ENCODE results near the gene RAB11A. TPM values are rescaled to one million over a fixed set of nuclear protein-coding genes. Genes with fewer than 3 reads are reported as not detected.

Gene RAB11A
- total and polyA plus RNA-seq, 9 of the 15 experiments (the other 6 are each of a cell fraction or from before 2014, with no cell fraction given) = 129 to 369 (median 245) TPM

DNA sequence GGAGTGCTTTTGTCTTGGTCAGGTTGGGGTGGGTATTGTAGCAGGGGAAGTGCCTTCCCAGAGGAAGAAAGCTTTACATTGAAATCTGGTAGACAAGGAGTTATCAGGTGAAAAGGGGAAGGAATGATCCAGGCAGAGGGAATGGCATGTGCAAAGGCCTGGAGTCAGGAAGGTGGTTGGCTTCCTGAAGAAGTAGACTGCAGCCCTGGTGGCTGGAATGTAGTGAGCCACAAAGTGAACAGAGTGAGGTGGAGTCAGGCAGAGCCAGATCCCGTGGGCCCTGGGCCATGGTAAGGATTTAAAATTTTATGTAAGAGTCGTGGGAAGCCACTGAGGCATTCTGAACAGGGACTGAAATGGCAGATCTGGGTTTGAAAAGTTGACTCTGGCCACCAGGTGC, 58.3 kb downstream of the RAB11A start:
- TF ChIP-seq TEAD1 (CRISPR knock-in tag; IDR thresholded peaks at IDR 0.05) (peak in 1 of 2 experiments; percentile 97; a peak in 2 of 4 replicates), TEAD4 (IDR thresholded peaks at IDR 0.05; ENCODE audit: low read length) (peak; percentile 76), TEAD4 (CRISPR knock-in tag; IDR thresholded peaks at IDR 0.05; ENCODE audit: borderline replicate concordance) (no peak), MAFF (IDR thresholded peaks at IDR 0.05; ENCODE audit: low read length) (no peak), TEAD2 (tag; IDR thresholded peaks at IDR 0.05) (peak; percentile 83)
- peaks cover 0 to 11% of the 10 kb centered on the region in 2 experiments; a peak in 3 of 5 replicates for H3K4me1 ChIP-seq (replicated peaks in 1 of 2; ENCODE audit: control insufficient read depth in 2 of 2, insufficient read depth in 2 of 2, low read length in 2 of 2)
- no peak overlapping the region for H3K4me2 ChIP-seq (ENCODE audit: insufficient read depth, low read length)
- no peak overlapping the region for H2AFZ ChIP-seq (ENCODE audit: low read depth, low read length)
- BruUV-seq (replicated peaks) = no TSS peak
- no peaks in the 10 kb centered on the region for H3K9me3 ChIP-seq (replicated peaks; ENCODE audit: control insufficient read depth, insufficient read depth, low read depth, low read length)
- peaks cover 0 to 6% of the 10 kb centered on the region in 2 experiments; a peak in 1 of 5 replicates for H3K27me3 ChIP-seq (ENCODE audit: control insufficient read depth in 2 of 2, insufficient read depth in 2 of 2, low read length in 2 of 2)
- H3K36me3 ChIP-seq (ENCODE audit: control insufficient read depth, insufficient read depth, low read length) = no peaks in the 10 kb centered on the region
- H3K79me2 ChIP-seq (ENCODE audit: control insufficient read depth, insufficient read depth, low read length) = no peaks in the 10 kb centered on the region
- no peak overlapping the region for H3K4me3 ChIP-seq
- no peaks in the 10 kb centered on the region for H3K9me1 ChIP-seq (ENCODE audit: control insufficient read depth, insufficient read depth, low read length)
- WGBS (ENCODE audit: insufficient coverage, low coverage, missing lambda C conversion rate) = 5% methylated on average over 2 of the region's 2 CpGs
- DNase-seq (ENCODE audit: extremely low read depth in 1 of 4, low spot score in 3 of 4) = no peak
- in situ Hi-C loops (cut with MboI) (no loop called here), intact Hi-C loops (cut with micrococcal nuclease) (no loop called here)
- H3K9ac ChIP-seq (ENCODE audit: insufficient read depth in 1 of 2, low read depth in 2 of 2, low read length in 2 of 2) = no peak overlapping the region
- FAIRE-seq = no peak
- POLR2A ChIA-PET = interaction anchor here (0.7 kb wide), 1 partner anchor 31 kb away, joined by 3 read pairs; no protein-coding TSS in a partner anchor
- CTCF ChIA-PET (ENCODE audit: low intra/inter-chr PET ratio) = no interaction called here
- H4K20me1 ChIP-seq (replicated peaks; ENCODE audit: control insufficient read depth, insufficient read depth, low read length) = peaks cover 4% of the 10 kb centered on the region; the same call in 1 of the 2 replicates
- no peak for ATAC-seq
- no peak overlapping the region for H3K27ac ChIP-seq (ENCODE audit: extremely low read depth, low read depth, low read length)

DNA sequence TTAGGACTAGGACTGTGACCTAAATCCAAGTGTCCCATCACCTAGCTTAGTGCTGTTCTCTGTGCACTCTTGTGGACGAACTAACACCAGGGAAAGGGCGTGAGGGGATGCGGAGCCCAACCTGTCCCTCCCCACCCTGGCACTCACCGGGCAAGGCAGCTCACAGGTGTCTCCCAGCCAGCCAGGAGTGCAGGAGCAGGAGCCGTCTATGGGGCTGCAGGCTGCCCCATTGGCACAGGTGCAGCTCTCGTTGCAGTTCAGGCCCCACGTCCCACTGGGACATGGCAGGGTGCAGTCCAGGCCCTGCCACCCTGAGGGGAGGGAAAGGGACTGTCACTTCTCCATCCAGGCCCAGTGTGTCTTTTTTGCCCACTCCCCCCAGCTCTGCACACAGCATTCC, 60.3 kb downstream of the RAB11A start:
- ChIA-PET POLR2A (interaction anchor here (0.5 to 1.1 kb wide), 4 partner anchors 25 to 459 kb away, joined by 3 to 4 read pairs (median 3); partner anchors contain the start of genes INTS14 and RAB11A), CTCF (ENCODE audit: low intra/inter-chr PET ratio) (no interaction called here)
- H3K36me3 ChIP-seq (ENCODE audit: control insufficient read depth, insufficient read depth, low read length) = no peaks in the 10 kb centered on the region
- H3K4me3 ChIP-seq = no peak overlapping the region
- no peak overlapping the region for H3K27ac ChIP-seq (ENCODE audit: extremely low read depth, low read depth, low read length)
- TF ChIP-seq EZH2 (IDR thresholded peaks at IDR 0.05; ENCODE audit: borderline replicate concordance, low read depth, low read length) (no peak), GABPB1 (CRISPR knock-in tag; IDR thresholded peaks at IDR 0.05) (no peak), SIN3A (IDR thresholded peaks at IDR 0.05; ENCODE audit: borderline replicate concordance in 2 of 2, control insufficient read depth in 1 of 2, low read depth in 2 of 2, low read length in 2 of 2) (no peak), PCBP2 (IDR thresholded peaks at IDR 0.05; ENCODE audit: low read depth, low read length, poor library complexity, severe bottlenecking) (no peak), PHF20 (IDR thresholded peaks at IDR 0.05; ENCODE audit: partially characterized antibody) (no peak), TAF9B (IDR thresholded peaks at IDR 0.05; ENCODE audit: partially characterized antibody) (no peak)
- 0 out of 4 replicates have a peak overlapping the region, but pooled peaks of 1 of the 2 experiments have one; percentile 5 for H3K9ac ChIP-seq (ENCODE audit: insufficient read depth in 1 of 2, low read depth in 2 of 2, low read length in 2 of 2)
- peaks cover 0 to 11% of the 10 kb centered on the region in 2 experiments; a peak in 3 of 5 replicates for H3K4me1 ChIP-seq (replicated peaks in 1 of 2; ENCODE audit: control insufficient read depth in 2 of 2, insufficient read depth in 2 of 2, low read length in 2 of 2)
- intact Hi-C loops (cut with micrococcal nuclease) = no loop called here
- H3K4me2 ChIP-seq (ENCODE audit: insufficient read depth, low read length) = no peak overlapping the region
- ATAC-seq = no peak
- H3K9me1 ChIP-seq (ENCODE audit: control insufficient read depth, insufficient read depth, low read length) = no peaks in the 10 kb centered on the region
- FAIRE-seq = no peak
- no TSS peak for BruUV-seq (replicated peaks)
- peaks cover 7 to 18% of the 10 kb centered on the region in 2 experiments; a peak in 4 of 5 replicates for H3K27me3 ChIP-seq (ENCODE audit: control insufficient read depth in 2 of 2, insufficient read depth in 2 of 2, low read length in 2 of 2)
- 29% methylated on average over 7 of the region's 7 CpGs for WGBS (ENCODE audit: insufficient coverage, low coverage, missing lambda C conversion rate)
- H3K9me3 ChIP-seq (replicated peaks; ENCODE audit: control insufficient read depth, insufficient read depth, low read depth, low read length) = no peaks in the 10 kb centered on the region
- DNase-seq (ENCODE audit: extremely low read depth in 1 of 4, low spot score in 3 of 4) = no peak
- in situ Hi-C loops (cut with MboI) = no loop called here
- peaks cover 4% of the 10 kb centered on the region; the same call in 1 of the 2 replicates for H4K20me1 ChIP-seq (replicated peaks; ENCODE audit: control insufficient read depth, insufficient read depth, low read length)
- no peak overlapping the region for H2AFZ ChIP-seq (ENCODE audit: low read depth, low read length)
- no peaks in the 10 kb centered on the region for H3K79me2 ChIP-seq (ENCODE audit: control insufficient read depth, insufficient read depth, low read length)

Measured in K562 (cell line).